ENCODE measurements around the gene ZNF22.
A peak's percentile ranks its signal among the peaks of the same experiment; 100 is the strongest.

Gene ZNF22

GRCh38 chr10:44973323-44974081 is 27.2 kb upstream of the ZNF22 start:
- TF ChIP-seq CTCF (IDR thresholded peaks at IDR 0.05) = no peak
- Histone ChIP-seq H3K9me3 (no peaks in the 10 kb centered on the region), H3K4me1 (peaks cover 0 to 50% (median 31%) of the 10 kb centered on the region in 4 donors), H3K36me3 (peaks cover 23 to 55% (median 49%) of the 10 kb centered on the region in 3 donors), H3K27me3 (no peaks in the 10 kb centered on the region), H3K27ac (peak overlapping the region; percentile 90 to 96), H3K4me3 (peak overlapping the region in 1 of 2 donors; percentile 72)
- peak in 1 of 2 donors; percentile 71 for DNase-seq
- intact Hi-C loops (cut with DNase I; ENCODE audit: low total_unique reads) = loop anchor here (2.0 to 10.0 kb wide), 2 partner anchors 15 to 99 kb away; partner anchors contain the start of gene RASSF4

GRCh38 chr10:44974082-44974627 is 26.6 kb upstream of the ZNF22 start:
- TF ChIP-seq CTCF (IDR thresholded peaks at IDR 0.05) = no peak
- intact Hi-C loops (cut with DNase I; ENCODE audit: low total_unique reads) = loop anchor here (2.0 to 10.0 kb wide), 2 partner anchors 15 to 99 kb away; partner anchors contain the start of gene RASSF4
- H3K27ac ChIP-seq = peak overlapping the region; percentile 90 to 96
- no peaks in the 10 kb centered on the region for H3K9me3 ChIP-seq
- peak overlapping the region; percentile 72 to 85 for H3K4me3 ChIP-seq
- peaks cover 23 to 53% (median 49%) of the 10 kb centered on the region in 3 donors for H3K36me3 ChIP-seq
- DNase-seq = peak in 1 of 2 donors; percentile 72
- H3K27me3 ChIP-seq = no peaks in the 10 kb centered on the region
- peaks cover 0 to 48% (median 31%) of the 10 kb centered on the region in 4 donors for H3K4me1 ChIP-seq

GRCh38 chr10:44974628-44975430 is 25.9 kb upstream of the ZNF22 start:
- intact Hi-C loops (cut with DNase I; ENCODE audit: low total_unique reads) = loop anchor here (1.0 to 10.0 kb wide), 3 partner anchors 16 to 100 kb away; partner anchors contain the start of gene RASSF4
- H3K27ac ChIP-seq = peak overlapping the region; percentile 90 to 96
- DNase-seq = peak; percentile 84 to 90
- H3K9me3 ChIP-seq = no peaks in the 10 kb centered on the region
- H3K4me3 ChIP-seq = peak overlapping the region; percentile 72 to 85
- H3K4me1 ChIP-seq = peaks cover 0 to 53% (median 35%) of the 10 kb centered on the region in 4 donors
- no peaks in the 10 kb centered on the region for H3K27me3 ChIP-seq
- TF ChIP-seq CTCF (IDR thresholded peaks at IDR 0.05) = peak; percentile 96 to 99
- H3K36me3 ChIP-seq = peaks cover 23 to 47% (median 43%) of the 10 kb centered on the region in 3 donors

GRCh38 chr10:44975431-44976331 is 25.0 kb upstream of the ZNF22 start:
- peak overlapping the region; percentile 90 to 96 for H3K27ac ChIP-seq
- H3K27me3 ChIP-seq = no peaks in the 10 kb centered on the region
- intact Hi-C loops (cut with DNase I; ENCODE audit: low total_unique reads) = loop anchor here (1.0 to 10.0 kb wide), 3 partner anchors 17 to 101 kb away; partner anchors contain the start of gene RASSF4
- peak overlapping the region; percentile 72 to 85 for H3K4me3 ChIP-seq
- peaks cover 3 to 61% (median 43%) of the 10 kb centered on the region in 4 donors for H3K4me1 ChIP-seq
- no peaks in the 10 kb centered on the region for H3K9me3 ChIP-seq
- peaks cover 20 to 38% (median 34%) of the 10 kb centered on the region in 3 donors for H3K36me3 ChIP-seq
- TF ChIP-seq CTCF (IDR thresholded peaks at IDR 0.05) = no peak
- DNase-seq = peak; percentile 79 to 89
